ENCODE measurements around the gene PPP1R17.

DNA sequence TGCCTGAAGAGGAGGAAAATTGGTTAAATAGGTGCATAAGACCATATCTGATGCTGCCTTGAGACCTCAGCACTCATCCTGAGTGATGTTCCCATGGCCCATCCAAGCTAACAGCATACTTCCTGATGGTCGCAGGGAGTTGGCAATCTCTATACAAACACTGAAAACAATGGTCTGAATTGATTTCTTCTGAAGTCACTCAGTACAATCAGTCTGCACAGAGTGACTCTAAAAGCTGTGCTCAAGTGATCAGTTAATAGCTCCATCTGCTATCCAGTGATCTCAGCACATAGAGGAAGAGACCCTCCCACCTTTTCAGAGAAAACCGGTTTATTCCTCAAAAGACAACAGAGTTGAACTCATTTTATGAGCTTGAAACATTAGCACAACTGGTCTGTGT is 3.9 kb downstream of the PPP1R17 start:
- TF ChIP-seq CTCF (IDR thresholded peaks at IDR 0.05) (no peak), POLR2A (IDR thresholded peaks at IDR 0.05) (no peak)

Measured in Peyer's patch (tissue), 4 donors.